ENCODE measurements around the gene OR51B2. TPM values are rescaled to one million over a fixed set of nuclear protein-coding genes. Genes with fewer than 3 reads are reported as not detected.

Gene OR51B2
- total and polyA plus RNA-seq, 2 of the 13 experiments (the other 11 are each of a cell fraction or from before 2014, with no cell fraction given): not detected

- intact Hi-C loops (cut with micrococcal nuclease; ENCODE audit: unreplicated experiment) (no loop called here), in situ Hi-C loops (cut with HindIII; ENCODE audit: extremely low pct_ligation_motif_present, low pct_unique_long_range_greater_than_20kb) (no loop called here)
- DNase-seq (ENCODE audit: low spot score) (no peak), FAIRE-seq (no peak), ATAC-seq (no peak)
- no peak overlapping the region for H3K27ac ChIP-seq (ENCODE audit: extremely low read length, insufficient read depth, low read length)
- BruUV-seq (replicated peaks): no TSS peak
- H3K79me2 ChIP-seq (ENCODE audit: insufficient read depth, low read length): no peaks in the 10 kb centered on the region
- H2AFZ ChIP-seq (ENCODE audit: low read length): no peak overlapping the region
- H3K4me3 ChIP-seq (replicated peaks in 1 of 3; ENCODE audit: insufficient read depth in 1 of 3, low read depth in 2 of 3, low read length in 3 of 3): no peak overlapping the region
- no peaks in the 10 kb centered on the region for H4K20me1 ChIP-seq (ENCODE audit: insufficient read depth, low read length)
- H3K9ac ChIP-seq (ENCODE audit: insufficient read depth, low read depth, low read length): no peak overlapping the region
- 0% methylated on average over 1 of the region's 1 CpG for WGBS (ENCODE audit: low lambda C conversion rate)
- POLR2A ChIA-PET: no interaction called here
- CTCF ChIA-PET (ENCODE audit: low intra/inter-chr PET ratio, low total read pairs): no interaction called here
- H3K9me3 ChIP-seq (ENCODE audit: low read length): no peaks in the 10 kb centered on the region
- TF ChIP-seq BORCS8-MEF2B (CRISPR knock-in tag; IDR thresholded peaks at IDR 0.05): no peak
- no peak for TF ChIP-seq ZNF460 (CRISPR knock-in tag; IDR thresholded peaks at IDR 0.05; ENCODE audit: borderline replicate concordance)
- no peak for TF ChIP-seq MLLT10 (CRISPR knock-in tag; IDR thresholded peaks at IDR 0.05)
- TF ChIP-seq NCOR1 (IDR thresholded peaks at IDR 0.05; ENCODE audit: borderline replicate concordance, low read length): no peak
- TF ChIP-seq ARNT (IDR thresholded peaks at IDR 0.05): no peak
- no peak for TF ChIP-seq ZNF761 (CRISPR knock-in tag; conservative IDR thresholded peaks at IDR 0.05)
- TF ChIP-seq ZNF432 (CRISPR knock-in tag; IDR thresholded peaks at IDR 0.05; ENCODE audit: borderline replicate concordance): no peak
- TF ChIP-seq SMYD3 (CRISPR knock-in tag; IDR thresholded peaks at IDR 0.05): no peak
- no peak for TF ChIP-seq SATB2 (CRISPR knock-in tag; IDR thresholded peaks at IDR 0.05)
- TF ChIP-seq ZNF841 (CRISPR knock-in tag; IDR thresholded peaks at IDR 0.05; ENCODE audit: borderline replicate concordance): no peak
- no peak for TF ChIP-seq DBP (CRISPR knock-in tag; IDR thresholded peaks at IDR 0.05; ENCODE audit: not compliant biosample characterization)
- no peak for TF ChIP-seq DNMT1 (CRISPR knock-in tag; IDR thresholded peaks at IDR 0.05)
- TF ChIP-seq HDAC2 (CRISPR knock-in tag; IDR thresholded peaks at IDR 0.05): no peak
- no peak for TF ChIP-seq POGZ (CRISPR knock-in tag; IDR thresholded peaks at IDR 0.05)
- no peak for TF ChIP-seq SUZ12 (IDR thresholded peaks at IDR 0.05; ENCODE audit: low read depth, low read length)
- no peak for TF ChIP-seq ZSCAN5A (CRISPR knock-in tag; IDR thresholded peaks at IDR 0.05; ENCODE audit: borderline replicate concordance)
- no peak for TF ChIP-seq SAFB2 (CRISPR knock-in tag; IDR thresholded peaks at IDR 0.05; ENCODE audit: borderline replicate concordance, low read depth)
- TF ChIP-seq ZNF784 (CRISPR knock-in tag; IDR thresholded peaks at IDR 0.05; ENCODE audit: borderline replicate concordance): no peak
- TF ChIP-seq ZNF225 (CRISPR knock-in tag; IDR thresholded peaks at IDR 0.05): no peak
- H3K27me3 ChIP-seq (ENCODE audit: control insufficient read depth in 1 of 2, insufficient read depth in 2 of 2, low read length in 2 of 2): no peaks in the 10 kb centered on the region
- H3K36me3 ChIP-seq (replicated peaks in 1 of 2; ENCODE audit: control insufficient read depth in 1 of 2, insufficient read depth in 2 of 2, low read length in 2 of 2): no peaks in the 10 kb centered on the region
- no peaks in the 10 kb centered on the region for H3K4me1 ChIP-seq (ENCODE audit: insufficient read depth, low read length)
- no peak overlapping the region for H3K4me2 ChIP-seq (ENCODE audit: low read depth, low read length)
Observed at GRCh38 chr11:5286351-5286750, 37.7 kb downstream of the OR51B2 start.

All from HepG2 (cell line).